Measurements from ENCODE around the gene TOMM34. TPM values are rescaled to one million over a fixed set of nuclear protein-coding genes. Genes with fewer than 3 reads are reported as not detected.

The TOMM34 gene
- total RNA-seq, 1 donor from 2014 or later: 17.6 TPM

- DNase-seq (ENCODE audit: low read depth) (peak; percentile 54), FAIRE-seq (no peak)
- TF ChIP-seq CTCF (IDR thresholded peaks at IDR 0.05; ENCODE audit: insufficient read depth, low read length, severe bottlenecking): no peak
- Histone ChIP-seq H3K27me3 (ENCODE audit: control insufficient read depth, insufficient read depth, low read length) (no peaks in the 10 kb centered on the region), H3K4me3 (ENCODE audit: low read depth, low read length) (no peak overlapping the region), H3K36me3 (ENCODE audit: control insufficient read depth, insufficient read depth, low read length) (peaks cover 1% of the 10 kb centered on the region)
Observed at GRCh38 chr20:44961870-44962267, 1.7 kb upstream of the TOMM34 start.

GRCh38 chr20:44961011-44961869 lies 1.0 kb upstream of the TOMM34 start:
- Histone ChIP-seq H3K27me3 (ENCODE audit: control insufficient read depth, insufficient read depth, low read length) (no peaks in the 10 kb centered on the region), H3K36me3 (ENCODE audit: control insufficient read depth, insufficient read depth, low read length) (peaks cover 1% of the 10 kb centered on the region), H3K4me3 (ENCODE audit: low read depth, low read length) (no peak overlapping the region)
- no peak for TF ChIP-seq CTCF (IDR thresholded peaks at IDR 0.05; ENCODE audit: insufficient read depth, low read length, severe bottlenecking)
- DNase-seq (ENCODE audit: low read depth) (no peak), FAIRE-seq (no peak)

- Histone ChIP-seq H3K27me3 (ENCODE audit: control insufficient read depth, insufficient read depth, low read length) (no peaks in the 10 kb centered on the region), H3K4me3 (ENCODE audit: low read depth, low read length) (peak overlapping the region; percentile 81), H3K36me3 (ENCODE audit: control insufficient read depth, insufficient read depth, low read length) (peaks cover 9% of the 10 kb centered on the region)
- TF ChIP-seq CTCF (IDR thresholded peaks at IDR 0.05; ENCODE audit: insufficient read depth, low read length, severe bottlenecking): peak; percentile 1
- FAIRE-seq (no peak), DNase-seq (ENCODE audit: low read depth) (peak; percentile 94)
Observed at GRCh38 chr20:44959638-44960102, 527 bp downstream of the TOMM34 start.

- peaks cover 12% of the 10 kb centered on the region for H3K36me3 ChIP-seq (ENCODE audit: control insufficient read depth, insufficient read depth, low read length)
- DNase-seq (ENCODE audit: low read depth) (peak; percentile 73), FAIRE-seq (no peak)
- H3K4me3 ChIP-seq (ENCODE audit: low read depth, low read length): peak overlapping the region; percentile 81
- no peak for TF ChIP-seq CTCF (IDR thresholded peaks at IDR 0.05; ENCODE audit: insufficient read depth, low read length, severe bottlenecking)
- H3K27me3 ChIP-seq (ENCODE audit: control insufficient read depth, insufficient read depth, low read length): no peaks in the 10 kb centered on the region
Observed at GRCh38 chr20:44959082-44959637, 1.0 kb downstream of the TOMM34 start.

GRCh38 chr20:44958276-44958675 lies 1.9 kb downstream of the TOMM34 start:
- H3K27me3 ChIP-seq (ENCODE audit: control insufficient read depth, insufficient read depth, low read length): no peaks in the 10 kb centered on the region
- no peak overlapping the region for H3K4me3 ChIP-seq (ENCODE audit: low read depth, low read length)

More at GRCh38 chr20:44958276-44958675, 1.9 kb downstream of the TOMM34 start:
- H3K36me3 ChIP-seq (ENCODE audit: control insufficient read depth, insufficient read depth, low read length): peaks cover 16% of the 10 kb centered on the region
- FAIRE-seq (no peak), DNase-seq (ENCODE audit: low read depth) (no peak)
- no peak for TF ChIP-seq CTCF (IDR thresholded peaks at IDR 0.05; ENCODE audit: insufficient read depth, low read length, severe bottlenecking)

Measured in bronchial epithelial cell (primary cell).